ENCODE results near the gene NPAT. TPM values are rescaled to one million over a fixed set of nuclear protein-coding genes. Genes with fewer than 3 reads are reported as not detected.
A peak's percentile ranks its signal among the peaks of the same experiment; 100 is the strongest.

Gene NPAT
- total and polyA plus RNA-seq, 9 of the 15 experiments (the other 6 are each of a cell fraction or from before 2014, with no cell fraction given), result 8.8 to 30.0 (median 22.1) TPM

DNA sequence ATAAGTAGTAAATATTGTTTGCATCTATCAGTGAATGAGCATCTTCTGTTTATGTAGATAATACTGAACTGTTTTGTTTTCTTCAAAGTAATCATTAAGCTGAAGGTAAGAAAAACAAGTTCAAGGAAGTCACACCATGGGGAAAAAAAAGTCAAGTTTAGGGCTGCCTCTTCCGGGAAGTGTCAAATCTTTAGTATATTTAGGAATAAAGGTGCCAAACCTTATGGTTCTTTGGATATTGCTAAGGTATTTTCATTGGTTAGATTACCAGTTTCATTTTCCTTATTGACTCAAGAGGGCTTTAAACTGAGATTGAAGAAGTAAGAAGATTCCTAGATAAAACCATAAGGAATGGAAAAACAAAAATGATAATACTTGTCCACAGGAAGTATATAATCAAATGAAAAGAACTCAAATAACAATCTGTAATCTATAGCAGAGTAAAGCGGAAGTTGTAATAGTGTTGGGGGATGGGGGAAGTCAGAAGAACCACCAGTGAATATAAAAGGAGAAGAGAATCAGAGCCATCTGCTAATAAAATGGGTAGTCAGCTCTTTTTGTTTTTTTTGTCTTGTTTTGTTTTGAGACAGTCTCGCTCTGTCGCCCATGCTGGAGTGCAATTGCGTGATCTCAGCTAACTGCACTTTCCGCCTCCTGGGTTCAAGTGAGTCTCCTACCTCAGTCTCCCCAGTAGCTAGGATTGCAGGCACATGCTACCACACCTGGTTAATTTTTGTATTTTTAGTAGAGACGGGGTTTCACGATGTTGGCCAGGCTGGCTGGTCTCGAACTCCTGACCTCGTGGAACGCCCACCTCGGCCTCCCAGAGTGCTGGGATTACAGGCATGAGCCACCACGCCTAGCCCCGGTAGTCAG is 2.7 kb upstream of the NPAT start (continued):
- TF ChIP-seq, protein P1, sequence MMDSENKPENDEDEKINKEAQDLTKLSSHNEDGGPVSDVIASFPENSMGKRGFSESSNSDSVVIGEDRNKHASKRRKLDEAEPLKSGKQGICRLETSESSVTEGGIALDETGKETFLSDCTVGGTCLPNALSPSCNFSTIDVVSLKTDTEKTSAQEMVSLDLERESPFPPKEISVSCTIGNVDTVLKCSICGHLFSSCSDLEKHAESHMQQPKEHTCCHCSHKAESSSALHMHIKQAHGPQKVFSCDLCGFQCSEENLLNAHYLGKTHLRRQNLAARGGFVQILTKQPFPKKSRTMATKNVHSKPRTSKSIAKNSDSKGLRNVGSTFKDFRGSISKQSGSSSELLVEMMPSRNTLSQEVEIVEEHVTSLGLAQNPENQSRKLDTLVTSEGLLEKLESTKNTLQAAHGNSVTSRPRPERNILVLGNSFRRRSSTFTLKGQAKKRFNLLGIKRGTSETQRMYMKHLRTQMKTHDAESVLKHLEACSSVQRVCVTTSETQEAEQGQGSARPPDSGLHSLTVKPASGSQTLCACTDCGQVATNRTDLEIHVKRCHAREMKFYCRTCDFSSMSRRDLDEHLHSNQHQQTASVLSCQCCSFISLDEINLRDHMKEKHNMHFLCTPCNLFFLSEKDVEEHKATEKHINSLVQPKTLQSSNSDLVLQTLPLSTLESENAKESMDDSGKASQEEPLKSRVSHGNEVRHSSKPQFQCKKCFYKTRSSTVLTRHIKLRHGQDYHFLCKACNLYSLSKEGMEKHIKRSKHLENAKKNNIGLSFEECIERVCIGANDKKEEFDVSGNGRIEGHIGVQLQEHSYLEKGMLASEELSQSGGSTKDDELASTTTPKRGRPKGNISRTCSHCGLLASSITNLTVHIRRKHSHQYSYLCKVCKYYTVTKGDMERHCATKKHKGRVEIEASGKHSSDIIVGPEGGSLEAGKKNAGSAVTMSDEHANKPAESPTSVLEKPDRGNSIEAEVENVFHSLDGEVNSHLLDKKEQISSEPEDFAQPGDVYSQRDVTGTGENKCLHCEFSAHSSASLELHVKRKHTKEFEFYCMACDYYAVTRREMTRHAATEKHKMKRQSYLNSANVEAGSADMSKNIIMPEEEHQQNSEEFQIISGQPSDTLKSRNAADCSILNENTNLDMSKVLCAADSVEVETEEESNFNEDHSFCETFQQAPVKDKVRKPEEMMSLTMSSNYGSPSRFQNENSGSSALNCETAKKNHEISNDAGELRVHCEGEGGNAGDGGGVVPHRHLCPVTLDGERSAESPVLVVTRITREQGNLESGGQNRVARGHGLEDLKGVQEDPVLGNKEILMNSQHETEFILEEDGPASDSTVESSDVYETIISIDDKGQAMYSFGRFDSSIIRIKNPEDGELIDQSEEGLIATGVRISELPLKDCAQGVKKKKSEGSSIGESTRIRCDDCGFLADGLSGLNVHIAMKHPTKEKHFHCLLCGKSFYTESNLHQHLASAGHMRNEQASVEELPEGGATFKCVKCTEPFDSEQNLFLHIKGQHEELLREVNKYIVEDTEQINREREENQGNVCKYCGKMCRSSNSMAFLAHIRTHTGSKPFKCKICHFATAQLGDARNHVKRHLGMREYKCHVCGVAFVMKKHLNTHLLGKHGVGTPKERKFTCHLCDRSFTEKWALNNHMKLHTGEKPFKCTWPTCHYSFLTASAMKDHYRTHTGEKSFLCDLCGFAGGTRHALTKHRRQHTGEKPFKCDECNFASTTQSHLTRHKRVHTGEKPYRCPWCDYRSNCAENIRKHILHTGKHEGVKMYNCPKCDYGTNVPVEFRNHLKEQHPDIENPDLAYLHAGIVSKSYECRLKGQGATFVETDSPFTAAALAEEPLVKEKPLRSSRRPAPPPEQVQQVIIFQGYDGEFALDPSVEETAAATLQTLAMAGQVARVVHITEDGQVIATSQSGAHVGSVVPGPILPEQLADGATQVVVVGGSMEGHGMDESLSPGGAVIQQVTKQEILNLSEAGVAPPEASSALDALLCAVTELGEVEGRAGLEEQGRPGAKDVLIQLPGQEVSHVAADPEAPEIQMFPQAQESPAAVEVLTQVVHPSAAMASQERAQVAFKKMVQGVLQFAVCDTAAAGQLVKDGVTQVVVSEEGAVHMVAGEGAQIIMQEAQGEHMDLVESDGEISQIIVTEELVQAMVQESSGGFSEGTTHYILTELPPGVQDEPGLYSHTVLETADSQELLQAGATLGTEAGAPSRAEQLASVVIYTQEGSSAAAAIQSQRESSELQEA (IDR thresholded peaks at IDR 0.05; ENCODE audit: low read depth), result no peak
- TF ChIP-seq BHLHE40 (IDR thresholded peaks at IDR 0.05; ENCODE audit: low read length) (no peak), MCM3 (IDR thresholded peaks at IDR 0.05) (no peak), TBL1XR1 (IDR thresholded peaks at IDR 0.05; ENCODE audit: low read length in 2 of 2) (no peak), RHOXF2B (CRISPR knock-in tag; conservative IDR thresholded peaks at IDR 0.05) (no peak), ASH1L (IDR thresholded peaks at IDR 0.05; ENCODE audit: borderline replicate concordance, low read depth, partially characterized antibody) (peak; percentile 18), RFX7 (CRISPR knock-in tag; IDR thresholded peaks at IDR 0.05) (no peak), PTRF (tag; IDR thresholded peaks at IDR 0.05) (no peak), C11orf30 (IDR thresholded peaks at IDR 0.05; ENCODE audit: low read depth) (peak; percentile 82), ZNF75A (CRISPR knock-in tag; IDR thresholded peaks at IDR 0.05) (no peak), EWSR1 (IDR thresholded peaks at IDR 0.05; ENCODE audit: borderline replicate concordance, low read depth, partially characterized antibody) (no peak)
- TF ChIP-seq, protein P2, sequence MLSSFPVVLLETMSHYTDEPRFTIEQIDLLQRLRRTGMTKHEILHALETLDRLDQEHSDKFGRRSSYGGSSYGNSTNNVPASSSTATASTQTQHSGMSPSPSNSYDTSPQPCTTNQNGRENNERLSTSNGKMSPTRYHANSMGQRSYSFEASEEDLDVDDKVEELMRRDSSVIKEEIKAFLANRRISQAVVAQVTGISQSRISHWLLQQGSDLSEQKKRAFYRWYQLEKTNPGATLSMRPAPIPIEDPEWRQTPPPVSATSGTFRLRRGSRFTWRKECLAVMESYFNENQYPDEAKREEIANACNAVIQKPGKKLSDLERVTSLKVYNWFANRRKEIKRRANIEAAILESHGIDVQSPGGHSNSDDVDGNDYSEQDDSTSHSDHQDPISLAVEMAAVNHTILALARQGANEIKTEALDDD (IDR thresholded peaks at IDR 0.05), result no peak
- TF ChIP-seq, protein P3, sequence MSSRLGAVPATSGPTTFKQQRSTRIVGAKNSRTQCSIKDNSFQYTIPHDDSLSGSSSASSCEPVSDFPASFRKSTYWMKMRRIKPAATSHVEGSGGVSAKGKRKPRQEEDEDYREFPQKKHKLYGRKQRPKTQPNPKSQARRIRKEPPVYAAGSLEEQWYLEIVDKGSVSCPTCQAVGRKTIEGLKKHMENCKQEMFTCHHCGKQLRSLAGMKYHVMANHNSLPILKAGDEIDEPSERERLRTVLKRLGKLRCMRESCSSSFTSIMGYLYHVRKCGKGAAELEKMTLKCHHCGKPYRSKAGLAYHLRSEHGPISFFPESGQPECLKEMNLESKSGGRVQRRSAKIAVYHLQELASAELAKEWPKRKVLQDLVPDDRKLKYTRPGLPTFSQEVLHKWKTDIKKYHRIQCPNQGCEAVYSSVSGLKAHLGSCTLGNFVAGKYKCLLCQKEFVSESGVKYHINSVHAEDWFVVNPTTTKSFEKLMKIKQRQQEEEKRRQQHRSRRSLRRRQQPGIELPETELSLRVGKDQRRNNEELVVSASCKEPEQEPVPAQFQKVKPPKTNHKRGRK (tag; IDR thresholded peaks at IDR 0.05), result peak; percentile 31; the same call in 1 of the 2 replicates
- TF ChIP-seq, protein P4, sequence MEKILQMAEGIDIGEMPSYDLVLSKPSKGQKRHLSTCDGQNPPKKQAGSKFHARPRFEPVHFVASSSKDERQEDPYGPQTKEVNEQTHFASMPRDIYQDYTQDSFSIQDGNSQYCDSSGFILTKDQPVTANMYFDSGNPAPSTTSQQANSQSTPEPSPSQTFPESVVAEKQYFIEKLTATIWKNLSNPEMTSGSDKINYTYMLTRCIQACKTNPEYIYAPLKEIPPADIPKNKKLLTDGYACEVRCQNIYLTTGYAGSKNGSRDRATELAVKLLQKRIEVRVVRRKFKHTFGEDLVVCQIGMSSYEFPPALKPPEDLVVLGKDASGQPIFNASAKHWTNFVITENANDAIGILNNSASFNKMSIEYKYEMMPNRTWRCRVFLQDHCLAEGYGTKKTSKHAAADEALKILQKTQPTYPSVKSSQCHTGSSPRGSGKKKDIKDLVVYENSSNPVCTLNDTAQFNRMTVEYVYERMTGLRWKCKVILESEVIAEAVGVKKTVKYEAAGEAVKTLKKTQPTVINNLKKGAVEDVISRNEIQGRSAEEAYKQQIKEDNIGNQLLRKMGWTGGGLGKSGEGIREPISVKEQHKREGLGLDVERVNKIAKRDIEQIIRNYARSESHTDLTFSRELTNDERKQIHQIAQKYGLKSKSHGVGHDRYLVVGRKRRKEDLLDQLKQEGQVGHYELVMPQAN (IDR thresholded peaks at IDR 0.05; ENCODE audit: borderline replicate concordance), result no peak

All from K562 (cell line).